Retinal pigment epithelial cell (primary cell): ENCODE measurements around the gene TNFRSF8.

ENCODE experiments used
- DNase-seq: peaks from one replicate; pipeline ENCODE4 v3.0.0-alpha.2; 2010; ENCODE audit warnings: low read depth
- H3K4me3 ChIP-seq: 2 replicates; pipeline ENCODE4 v1.5.1; 2011; ENCODE audit warnings: mild to moderate bottlenecking, low read length, control low read depth, moderate library complexity
- CTCF ChIP-seq: conservative IDR thresholded peaks from 2 replicates; pipeline ENCODE4 v1.5.1; 2011; ENCODE audit warnings: low read depth, low read length, control low read depth, inconsistent platforms

Gene TNFRSF8

DNA sequence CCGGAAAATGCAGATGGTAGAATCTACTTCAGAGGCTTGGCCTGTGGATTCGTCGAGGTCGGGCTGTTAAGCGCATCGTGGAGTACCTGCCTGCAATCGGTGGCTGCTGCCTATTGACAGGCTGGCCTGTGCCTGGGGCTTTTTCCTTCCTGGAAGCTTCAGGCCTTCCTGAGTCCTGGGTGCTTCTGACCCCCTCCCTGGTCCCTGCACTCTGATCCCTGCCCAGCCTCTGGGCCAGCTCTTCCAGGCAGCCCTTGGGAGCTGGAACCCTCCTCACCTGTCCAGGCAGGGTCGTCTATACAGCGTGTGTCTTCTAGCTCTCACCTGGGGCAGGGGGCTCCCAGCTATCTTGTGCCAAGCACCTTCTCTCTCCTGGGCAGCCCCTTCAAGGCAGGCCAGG is 63.7 kb downstream of the TNFRSF8 start:
- DNase-seq, result no peak
- no peak for TF ChIP-seq CTCF
- no peak overlapping the region for H3K4me3 ChIP-seq

DNA sequence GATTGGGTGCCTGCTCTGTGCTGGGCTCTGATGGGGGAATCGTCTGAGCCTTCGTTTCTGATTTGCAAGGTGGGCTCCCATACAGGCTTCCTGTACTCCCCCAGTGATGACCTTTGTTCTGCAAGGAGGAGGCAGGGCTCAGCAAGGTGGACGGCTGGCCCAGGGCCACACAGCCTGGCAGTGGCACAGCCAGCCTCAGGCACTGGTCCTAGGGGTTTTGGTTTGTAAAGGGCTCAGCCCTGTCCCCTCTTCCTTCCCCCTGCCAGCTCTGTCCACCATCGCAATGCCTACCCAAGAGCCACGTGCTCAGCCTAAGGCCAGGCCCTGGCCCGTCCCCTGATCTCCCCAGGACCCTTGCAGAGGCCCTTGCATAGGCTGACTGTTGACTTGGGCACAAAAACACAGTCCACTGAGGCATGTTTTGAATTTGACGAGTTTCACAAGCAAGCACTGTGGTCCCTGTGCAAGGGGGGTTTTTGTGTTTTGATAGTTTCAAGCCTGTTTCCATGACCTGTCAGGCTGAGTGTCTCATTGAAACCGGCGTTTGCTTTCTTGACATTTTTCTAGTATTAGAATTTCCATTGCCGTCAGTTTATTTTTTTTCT is 64.2 kb downstream of the TNFRSF8 start:
- no peak overlapping the region for H3K4me3 ChIP-seq
- TF ChIP-seq CTCF, result no peak
- no peak for DNase-seq

GRCh38 chr1:12128120-12128519 is 65.0 kb downstream of the TNFRSF8 start:
- no peak for TF ChIP-seq CTCF
- no peak for DNase-seq
- H3K4me3 ChIP-seq, result no peak overlapping the region

- no peak overlapping the region for H3K4me3 ChIP-seq
- no peak for TF ChIP-seq CTCF
- DNase-seq, result no peak
These were observed 66.5 kb downstream of the TNFRSF8 start for GRCh38 chr1:12129624-12130023.

GRCh38 chr1:12130466-12131130 is 67.5 kb downstream of the TNFRSF8 start:
- no peak for TF ChIP-seq CTCF
- no peak for DNase-seq
- H3K4me3 ChIP-seq, result no peak overlapping the region

DNA sequence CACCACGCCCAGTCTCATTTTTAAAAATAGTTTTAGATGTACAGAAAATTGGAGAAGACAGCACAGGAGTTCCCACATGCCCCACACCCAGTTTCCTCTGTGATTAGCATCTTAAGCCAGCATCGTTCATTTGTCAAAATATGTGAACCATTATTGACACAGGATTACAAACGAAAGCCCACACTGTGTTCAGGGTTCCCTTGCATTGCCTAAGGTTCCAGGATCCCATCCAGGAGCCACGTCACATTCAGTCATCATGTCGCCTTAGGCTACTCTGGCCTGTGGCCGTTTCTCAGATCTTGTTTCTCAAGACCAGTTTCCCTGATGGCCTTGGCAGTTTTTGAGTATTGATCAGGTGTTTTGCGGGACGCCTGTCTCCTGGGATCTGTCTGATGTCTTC is 69.0 kb downstream of the TNFRSF8 start:
- H3K4me3 ChIP-seq, result no peak overlapping the region
- no peak for DNase-seq
- no peak for TF ChIP-seq CTCF

GRCh38 chr1:12134716-12135115 is 71.6 kb downstream of the TNFRSF8 start:
- no peak for DNase-seq
- H3K4me3 ChIP-seq, result no peak overlapping the region
- no peak for TF ChIP-seq CTCF
